HEK293 (cell line): ENCODE results near the gene ARHGAP15.

Source experiments
- CTCF ChIA-PET: fragments of 350-600 bp; formaldehyde crosslinking; extraction: SDS; loops from one replicate; lab custom pipeline; 2021; ENCODE audit warnings: antibody characterized with exemption; lab: Yijun Ruan, JAX
- POLR2A ChIA-PET: fragments of 300-600 bp; formaldehyde crosslinking; extraction: SDS; loops from one replicate; lab custom pipeline; 2020; ENCODE audit warnings: antibody characterized with exemption, inconsistent platforms; lab: Yijun Ruan, JAX
- H3K27ac ChIP-seq: fragments of 200-500 bp; sonication (Bioruptor generic); 2 replicates; pipeline ENCODE4 v1.5.1; 2014; ENCODE audit warnings: low read depth, low read length, control low read depth, inconsistent platforms; ENCODE audit errors: extremely low read depth
- H3K36me3 ChIP-seq, 2 experiments: fragments of 200-500 bp in 1 of 2; sonication (Bioruptor generic) in 1 of 2; 1 replicate in 1 of 2; 2 replicates in 1 of 2; pipeline ENCODE4 v1.5.1; 2014 to 2017; ENCODE audit warnings: inconsistent platforms in 2 of 2, low read length in 2 of 2; ENCODE audit not compliant: control insufficient read depth in 2 of 2, insufficient read depth in 1 of 2
- H3K4me1 ChIP-seq: fragments of 200-500 bp; sonication (Bioruptor generic); 2 replicates; pipeline ENCODE4 v1.5.1; 2014; ENCODE audit warnings: mild to moderate bottlenecking, low read length, inconsistent platforms; ENCODE audit not compliant: control insufficient read depth, insufficient read depth
- H3K4me3 ChIP-seq: 2 replicates; pipeline ENCODE4 v1.5.1; 2011; ENCODE audit warnings: low read depth, mild to moderate bottlenecking, control low read depth, low read length, moderate library complexity
- H3K9me3 ChIP-seq: fragments of 200-500 bp; sonication (Bioruptor generic); 2 replicates; pipeline ENCODE4 v1.5.1; 2014; ENCODE audit warnings: low read depth, low read length, inconsistent platforms; ENCODE audit not compliant: control insufficient read depth, insufficient read depth
- BCL11A ChIP-seq: fragments of 450-650 bp; formaldehyde crosslinking; IDR thresholded peaks from 2 replicates; pipeline ENCODE4 v1.5.1; 2016; ENCODE audit warnings: low read depth, missing biosample characterization, missing genetic modification characterization
- FEZF1 ChIP-seq: fragments of 450-650 bp; formaldehyde crosslinking; IDR thresholded peaks from 2 replicates; pipeline ENCODE4 v1.5.1; 2016; ENCODE audit warnings: missing biosample characterization, missing genetic modification characterization
- GFI1B ChIP-seq: fragments of 450-650 bp; formaldehyde crosslinking; IDR thresholded peaks from 2 replicates; pipeline ENCODE4 v1.5.1; 2016; ENCODE audit warnings: missing biosample characterization, missing genetic modification characterization
- HOXC10 ChIP-seq: sonication (generic); formaldehyde crosslinking; IDR thresholded peaks from 2 replicates; pipeline ENCODE4 v1.8.1; 2023; ENCODE audit warnings: mild to moderate bottlenecking, missing genetic modification reagents
- MYNN ChIP-seq: fragments of 450-650 bp; formaldehyde crosslinking; IDR thresholded peaks from 2 replicates; pipeline ENCODE4 v1.5.1; 2016; ENCODE audit warnings: missing biosample characterization, missing genetic modification characterization, borderline replicate concordance
- OVOL3 ChIP-seq: fragments of 450-650 bp; formaldehyde crosslinking; IDR thresholded peaks from 2 replicates; pipeline ENCODE4 v1.5.1; 2016; ENCODE audit warnings: missing biosample characterization, missing genetic modification characterization
- PRDM4 ChIP-seq: fragments of 450-650 bp; formaldehyde crosslinking; IDR thresholded peaks from 2 replicates; pipeline ENCODE4 v1.5.1; 2017; ENCODE audit warnings: missing biosample characterization, missing genetic modification characterization
- REPIN1 ChIP-seq: fragments of 450-650 bp; formaldehyde crosslinking; IDR thresholded peaks from 2 replicates; pipeline ENCODE4 v1.5.1; 2017; ENCODE audit warnings: missing biosample characterization, missing genetic modification characterization, low read depth
- SALL2 ChIP-seq: fragments of 450-650 bp; formaldehyde crosslinking; IDR thresholded peaks from 2 replicates; pipeline ENCODE4 v1.5.0; 2017; ENCODE audit warnings: missing biosample characterization, mild to moderate bottlenecking, missing genetic modification characterization, borderline replicate concordance
- YY1 ChIP-seq: fragments of 450-650 bp; formaldehyde crosslinking; IDR thresholded peaks from 2 replicates; pipeline ENCODE4 v1.5.1; 2018; ENCODE audit warnings: missing biosample characterization, missing genetic modification characterization
- ZBTB6 ChIP-seq: fragments of 450-650 bp; formaldehyde crosslinking; IDR thresholded peaks from 2 replicates; pipeline ENCODE4 v1.5.1; 2017; ENCODE audit warnings: missing biosample characterization, missing genetic modification characterization
- ZNF121 ChIP-seq: fragments of 450-650 bp; formaldehyde crosslinking; IDR thresholded peaks from 2 replicates; pipeline ENCODE4 v1.5.1; 2016; ENCODE audit warnings: missing biosample characterization, missing genetic modification characterization
- ZNF148 ChIP-seq: fragments of 450-650 bp; formaldehyde crosslinking; IDR thresholded peaks from 2 replicates; pipeline ENCODE4 v1.5.0; 2017; ENCODE audit warnings: missing biosample characterization, missing genetic modification characterization, borderline replicate concordance
- ZNF184 ChIP-seq: fragments of 450-650 bp; IDR thresholded peaks from 2 replicates; pipeline ENCODE4 v1.5.1; 2018; ENCODE audit warnings: missing biosample characterization, mild to moderate bottlenecking, missing genetic modification characterization
- ZNF239 ChIP-seq: fragments of 450-650 bp; formaldehyde crosslinking; IDR thresholded peaks from 2 replicates; pipeline ENCODE4 v1.5.1; 2016; ENCODE audit warnings: missing biosample characterization, missing genetic modification characterization
- ZNF391 ChIP-seq: fragments of 450-650 bp; formaldehyde crosslinking; IDR thresholded peaks from 2 replicates; pipeline ENCODE4 v1.5.1; 2016; ENCODE audit warnings: low read depth, missing biosample characterization, missing genetic modification characterization, borderline replicate concordance
- ZNF473 ChIP-seq: fragments of 450-650 bp; formaldehyde crosslinking; IDR thresholded peaks from 2 replicates; pipeline ENCODE4 v1.5.1; 2017; ENCODE audit warnings: missing biosample characterization, missing genetic modification characterization
- ZNF48 ChIP-seq: fragments of 450-650 bp; formaldehyde crosslinking; IDR thresholded peaks from 2 replicates; pipeline ENCODE4 v1.5.1; 2016; ENCODE audit warnings: missing biosample characterization, missing genetic modification characterization
- ZNF571 ChIP-seq: fragments of 450-650 bp; formaldehyde crosslinking; IDR thresholded peaks from 2 replicates; pipeline ENCODE4 v1.5.0; 2017; ENCODE audit warnings: missing biosample characterization, missing genetic modification characterization
- ZNF610 ChIP-seq: fragments of 450-650 bp; formaldehyde crosslinking; IDR thresholded peaks from 2 replicates; pipeline ENCODE4 v1.5.1; 2016; ENCODE audit warnings: missing biosample characterization, missing genetic modification characterization, borderline replicate concordance
- ZNF624 ChIP-seq: fragments of 450-650 bp; formaldehyde crosslinking; IDR thresholded peaks from 2 replicates; pipeline ENCODE4 v1.5.1; 2017; ENCODE audit warnings: missing biosample characterization, missing genetic modification characterization
- ZNF626 ChIP-seq: fragments of 450-650 bp; sonication (Bioruptor Pico); formaldehyde crosslinking; IDR thresholded peaks from 2 replicates; pipeline ENCODE4 v1.5.1; 2018; ENCODE audit warnings: missing biosample characterization, missing genetic modification characterization, inconsistent platforms
- TF ChIP-seq, protein P1 (sequence below): fragments of 450-650 bp; formaldehyde crosslinking; IDR thresholded peaks from 2 replicates; pipeline ENCODE4 v1.5.1; 2017; ENCODE audit warnings: missing biosample characterization, missing genetic modification characterization
- TF ChIP-seq, protein P2 (sequence below): fragments of 450-650 bp; formaldehyde crosslinking; IDR thresholded peaks from 2 replicates; pipeline ENCODE4 v1.5.1; 2016; ENCODE audit warnings: missing biosample characterization, missing genetic modification characterization
- TF ChIP-seq, protein P3 (sequence below): fragments of 450-650 bp; formaldehyde crosslinking; IDR thresholded peaks from 2 replicates; pipeline ENCODE4 v1.5.1; 2017; ENCODE audit warnings: missing biosample characterization, missing genetic modification characterization

ARHGAP15 gene

GRCh38 chr2:143254110-143254509, 124.9 kb downstream of the ARHGAP15 start:
- TF ChIP-seq OVOL3, result no peak
- TF ChIP-seq YY1 (tag by site-specific recombination), result no peak
- no peak for TF ChIP-seq ZNF473 (tag by site-specific recombination)
- no peak for TF ChIP-seq ZNF391 (tag by site-specific recombination)
- TF ChIP-seq ZNF624, result no peak
- no peak for TF ChIP-seq REPIN1
- TF ChIP-seq ZNF610, result no peak
- no peak for TF ChIP-seq ZNF239 (tag by site-specific recombination)
- TF ChIP-seq, protein P1, sequence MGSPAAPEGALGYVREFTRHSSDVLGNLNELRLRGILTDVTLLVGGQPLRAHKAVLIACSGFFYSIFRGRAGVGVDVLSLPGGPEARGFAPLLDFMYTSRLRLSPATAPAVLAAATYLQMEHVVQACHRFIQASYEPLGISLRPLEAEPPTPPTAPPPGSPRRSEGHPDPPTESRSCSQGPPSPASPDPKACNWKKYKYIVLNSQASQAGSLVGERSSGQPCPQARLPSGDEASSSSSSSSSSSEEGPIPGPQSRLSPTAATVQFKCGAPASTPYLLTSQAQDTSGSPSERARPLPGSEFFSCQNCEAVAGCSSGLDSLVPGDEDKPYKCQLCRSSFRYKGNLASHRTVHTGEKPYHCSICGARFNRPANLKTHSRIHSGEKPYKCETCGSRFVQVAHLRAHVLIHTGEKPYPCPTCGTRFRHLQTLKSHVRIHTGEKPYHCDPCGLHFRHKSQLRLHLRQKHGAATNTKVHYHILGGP (tag by site-specific recombination), result no peak
- TF ChIP-seq, protein P2, sequence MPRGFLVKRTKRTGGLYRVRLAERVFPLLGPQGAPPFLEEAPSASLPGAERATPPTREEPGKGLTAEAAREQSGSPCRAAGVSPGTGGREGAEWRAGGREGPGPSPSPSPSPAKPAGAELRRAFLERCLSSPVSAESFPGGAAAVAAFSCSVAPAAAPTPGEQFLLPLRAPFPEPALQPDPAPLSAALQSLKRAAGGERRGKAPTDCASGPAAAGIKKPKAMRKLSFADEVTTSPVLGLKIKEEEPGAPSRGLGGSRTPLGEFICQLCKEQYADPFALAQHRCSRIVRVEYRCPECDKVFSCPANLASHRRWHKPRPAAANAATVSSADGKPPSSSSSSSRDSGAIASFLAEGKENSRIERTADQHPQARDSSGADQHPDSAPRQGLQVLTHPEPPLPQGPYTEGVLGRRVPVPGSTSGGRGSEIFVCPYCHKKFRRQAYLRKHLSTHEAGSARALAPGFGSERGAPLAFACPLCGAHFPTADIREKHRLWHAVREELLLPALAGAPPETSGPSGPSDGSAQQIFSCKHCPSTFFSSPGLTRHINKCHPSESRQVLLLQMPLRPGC, result no peak
- no peak for TF ChIP-seq ZNF626 (tag by site-specific recombination)
- TF ChIP-seq MYNN, result no peak
- TF ChIP-seq GFI1B (tag by site-specific recombination), result no peak
- no peak for TF ChIP-seq SALL2 (tag by site-specific recombination)
- TF ChIP-seq FEZF1, result no peak
- ChIA-PET POLR2A (no interaction called here), CTCF (no interaction called here)
- no peaks in the 10 kb centered on the region for H3K36me3 ChIP-seq
- H3K9me3 ChIP-seq, result no peaks in the 10 kb centered on the region
- no peak overlapping the region for H3K27ac ChIP-seq
- H3K4me1 ChIP-seq, result no peaks in the 10 kb centered on the region
- no peak overlapping the region for H3K4me3 ChIP-seq

DNA sequence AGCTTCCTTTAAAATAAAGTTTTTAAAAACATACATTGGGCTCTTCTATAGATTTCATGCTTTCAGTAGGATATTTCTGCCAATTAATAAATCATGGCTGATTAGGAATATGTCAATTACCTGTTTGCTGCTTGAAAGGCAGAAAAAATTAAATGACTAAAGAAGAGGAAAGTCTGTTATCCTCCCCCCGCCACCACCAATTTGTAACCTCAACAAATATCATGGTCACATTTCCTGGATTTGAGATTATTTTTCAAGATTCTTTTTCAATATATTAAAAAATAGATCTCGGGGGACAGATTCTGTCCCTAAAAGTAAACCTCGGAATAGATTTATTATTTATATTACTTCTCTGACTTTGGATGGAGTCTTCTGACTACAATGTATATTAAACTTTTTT, 125.9 kb downstream of the ARHGAP15 start:
- ChIA-PET CTCF (interaction anchor here (0.7 kb wide), 1 partner anchor 11 kb away, joined by 3 read pairs; no protein-coding TSS in a partner anchor), POLR2A (no interaction called here)
- H3K9me3 ChIP-seq, result no peaks in the 10 kb centered on the region
- no peaks in the 10 kb centered on the region for H3K4me1 ChIP-seq
- H3K36me3 ChIP-seq, result no peaks in the 10 kb centered on the region
- H3K27ac ChIP-seq, result no peak overlapping the region
- H3K4me3 ChIP-seq, result no peak overlapping the region
- TF ChIP-seq ZNF571 (tag by site-specific recombination) (no peak), ZNF48 (tag by site-specific recombination) (no peak), ZNF148 (tag by site-specific recombination) (no peak), BCL11A (tag by site-specific recombination) (no peak), ZBTB6 (tag by site-specific recombination) (no peak), ZNF184 (no peak), PRDM4 (no peak), HOXC10 (no peak), ZNF121 (no peak)
- TF ChIP-seq, protein P3, sequence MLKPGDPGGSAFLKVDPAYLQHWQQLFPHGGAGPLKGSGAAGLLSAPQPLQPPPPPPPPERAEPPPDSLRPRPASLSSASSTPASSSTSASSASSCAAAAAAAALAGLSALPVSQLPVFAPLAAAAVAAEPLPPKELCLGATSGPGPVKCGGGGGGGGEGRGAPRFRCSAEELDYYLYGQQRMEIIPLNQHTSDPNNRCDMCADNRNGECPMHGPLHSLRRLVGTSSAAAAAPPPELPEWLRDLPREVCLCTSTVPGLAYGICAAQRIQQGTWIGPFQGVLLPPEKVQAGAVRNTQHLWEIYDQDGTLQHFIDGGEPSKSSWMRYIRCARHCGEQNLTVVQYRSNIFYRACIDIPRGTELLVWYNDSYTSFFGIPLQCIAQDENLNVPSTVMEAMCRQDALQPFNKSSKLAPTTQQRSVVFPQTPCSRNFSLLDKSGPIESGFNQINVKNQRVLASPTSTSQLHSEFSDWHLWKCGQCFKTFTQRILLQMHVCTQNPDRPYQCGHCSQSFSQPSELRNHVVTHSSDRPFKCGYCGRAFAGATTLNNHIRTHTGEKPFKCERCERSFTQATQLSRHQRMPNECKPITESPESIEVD (tag by site-specific recombination), result no peak
- TF ChIP-seq, protein P2, result no peak
